ENCODE data around the gene H2BK1. TPM values are rescaled to one million over a fixed set of nuclear protein-coding genes. Genes with fewer than 3 reads are reported as not detected.

The H2BK1 gene
- total and polyA plus RNA-seq, 7 donors = 0.83 TPM; not detected in 6

DNA sequence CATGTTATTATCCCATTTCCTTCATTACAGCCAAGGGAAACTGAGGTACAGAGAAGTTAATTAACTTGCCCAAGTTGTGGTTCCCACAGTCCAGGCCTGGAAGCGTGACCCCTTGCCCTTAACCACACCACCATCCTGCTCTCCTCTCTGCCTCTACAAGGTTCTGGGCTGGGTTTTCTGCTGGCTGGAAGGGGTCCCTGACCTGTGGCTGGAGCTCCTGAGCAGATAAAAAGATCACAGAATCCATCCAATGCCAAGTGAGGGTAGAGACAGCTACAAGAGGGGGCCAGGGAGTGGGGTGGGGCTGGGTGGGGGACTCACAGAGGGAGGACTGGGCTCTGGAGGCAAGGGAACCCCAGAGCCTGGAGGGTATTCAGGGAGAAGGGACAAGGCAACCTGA lies 33.0 kb downstream of the H2BK1 start:
- peaks cover 28% of the 10 kb centered on the region for H3K4me1 ChIP-seq
- H3K4me3 ChIP-seq = no peak overlapping the region
- peaks cover 0 to 19% of the 10 kb centered on the region in 2 donors for H3K36me3 ChIP-seq (ENCODE audit: insufficient read depth in 1 of 2, low read depth in 1 of 2)
- WGBS, 3 donors = 71 to 80% (median 79%) methylated on average over 1 of the region's 1 CpG
- H3K27me3 ChIP-seq (ENCODE audit: insufficient read depth in 3 of 3, low read length in 2 of 3) = no peaks in the 10 kb centered on the region
- ATAC-seq (no peak), DNase-seq (peak in 1 of 2 donors; percentile 14)
- intact Hi-C loops (cut with DNase I) = no loop called here
- TF ChIP-seq, protein P1, sequence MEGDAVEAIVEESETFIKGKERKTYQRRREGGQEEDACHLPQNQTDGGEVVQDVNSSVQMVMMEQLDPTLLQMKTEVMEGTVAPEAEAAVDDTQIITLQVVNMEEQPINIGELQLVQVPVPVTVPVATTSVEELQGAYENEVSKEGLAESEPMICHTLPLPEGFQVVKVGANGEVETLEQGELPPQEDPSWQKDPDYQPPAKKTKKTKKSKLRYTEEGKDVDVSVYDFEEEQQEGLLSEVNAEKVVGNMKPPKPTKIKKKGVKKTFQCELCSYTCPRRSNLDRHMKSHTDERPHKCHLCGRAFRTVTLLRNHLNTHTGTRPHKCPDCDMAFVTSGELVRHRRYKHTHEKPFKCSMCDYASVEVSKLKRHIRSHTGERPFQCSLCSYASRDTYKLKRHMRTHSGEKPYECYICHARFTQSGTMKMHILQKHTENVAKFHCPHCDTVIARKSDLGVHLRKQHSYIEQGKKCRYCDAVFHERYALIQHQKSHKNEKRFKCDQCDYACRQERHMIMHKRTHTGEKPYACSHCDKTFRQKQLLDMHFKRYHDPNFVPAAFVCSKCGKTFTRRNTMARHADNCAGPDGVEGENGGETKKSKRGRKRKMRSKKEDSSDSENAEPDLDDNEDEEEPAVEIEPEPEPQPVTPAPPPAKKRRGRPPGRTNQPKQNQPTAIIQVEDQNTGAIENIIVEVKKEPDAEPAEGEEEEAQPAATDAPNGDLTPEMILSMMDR (IDR thresholded peaks at IDR 0.05) = no peak
- H3K9me3 ChIP-seq = no peaks in the 10 kb centered on the region
- H3K27ac ChIP-seq = peak overlapping the region; percentile 36

DNA sequence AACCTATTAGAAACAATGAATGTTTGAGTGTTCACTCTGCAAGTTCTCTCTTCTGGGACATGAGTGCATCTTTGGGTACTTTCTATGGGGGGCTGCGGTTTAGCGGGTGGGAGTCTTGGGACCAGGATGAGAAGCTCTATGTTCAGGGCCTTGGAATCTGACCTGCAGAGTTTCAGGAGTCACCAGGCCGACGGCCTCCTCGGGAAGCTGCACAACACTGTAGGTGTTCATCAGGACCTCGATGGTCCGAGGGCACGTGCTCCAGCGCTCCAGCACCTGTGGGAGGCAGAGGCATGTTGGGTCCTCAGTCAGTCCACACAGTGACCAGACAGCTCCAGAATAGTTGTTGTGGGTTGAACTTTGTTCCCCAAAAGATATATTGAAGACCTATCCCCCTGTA lies 33.9 kb downstream of the H2BK1 start:
- ATAC-seq = no peak
- intact Hi-C loops (cut with DNase I) = no loop called here
- Histone ChIP-seq H3K27ac (no peak overlapping the region), H3K9me3 (no peaks in the 10 kb centered on the region), H3K36me3 (ENCODE audit: insufficient read depth in 1 of 2, low read depth in 1 of 2) (peaks cover 0 to 19% of the 10 kb centered on the region in 2 donors), H3K4me1 (peaks cover 25% of the 10 kb centered on the region), H3K4me3 (no peak overlapping the region), H3K27me3 (ENCODE audit: insufficient read depth in 3 of 3, low read length in 2 of 3) (no peaks in the 10 kb centered on the region)
- TF ChIP-seq, protein P1 (IDR thresholded peaks at IDR 0.05) = no peak
- WGBS, 3 donors = 79 to 90% (median 86%) methylated on average over 9 of the region's 9 CpGs
- peak in 1 of 2 donors; percentile 30 for DNase-seq

DNA sequence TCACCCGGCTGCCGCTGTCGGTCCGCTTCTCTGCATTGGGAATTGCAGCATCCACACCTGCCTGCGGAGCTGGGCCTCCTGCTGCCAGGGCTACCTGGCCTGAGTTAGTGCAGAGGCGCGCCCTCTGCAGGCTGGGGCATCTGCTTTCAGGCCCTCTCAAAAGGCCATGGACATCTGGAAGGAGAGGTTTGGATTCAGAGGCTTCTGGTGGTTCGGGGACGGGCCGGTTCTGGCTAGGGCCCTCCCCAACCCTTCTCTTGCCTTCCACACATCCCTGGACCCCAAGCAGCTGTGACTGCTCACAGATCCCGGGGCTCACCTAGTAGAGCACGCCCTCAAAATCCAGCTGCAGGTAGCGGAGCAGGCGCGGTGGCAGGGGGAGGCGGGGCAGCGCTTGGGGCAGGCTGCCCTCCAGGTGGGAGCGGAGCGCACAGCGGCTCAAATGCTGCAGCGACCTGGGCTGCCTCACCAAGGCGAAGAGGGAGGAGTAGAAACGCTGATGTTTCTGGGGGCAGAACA lies 34.4 kb downstream of the H2BK1 start:
- intact Hi-C loops (cut with DNase I) = no loop called here
- Histone ChIP-seq H3K36me3 (ENCODE audit: insufficient read depth in 1 of 2, low read depth in 1 of 2) (peaks cover 0 to 16% of the 10 kb centered on the region in 2 donors), H3K27ac (no peak overlapping the region), H3K27me3 (ENCODE audit: insufficient read depth in 3 of 3, low read length in 2 of 3) (no peaks in the 10 kb centered on the region), H3K4me1 (peaks cover 25% of the 10 kb centered on the region), H3K9me3 (no peaks in the 10 kb centered on the region), H3K4me3 (no peak overlapping the region)
- ATAC-seq (no peak), DNase-seq (peak in 1 of 2 donors; percentile 34)
- 76 to 85% (median 76%) methylated on average over 23 of the region's 23 CpGs for WGBS, 3 donors
- TF ChIP-seq, protein P1 (IDR thresholded peaks at IDR 0.05) = no peak

DNA sequence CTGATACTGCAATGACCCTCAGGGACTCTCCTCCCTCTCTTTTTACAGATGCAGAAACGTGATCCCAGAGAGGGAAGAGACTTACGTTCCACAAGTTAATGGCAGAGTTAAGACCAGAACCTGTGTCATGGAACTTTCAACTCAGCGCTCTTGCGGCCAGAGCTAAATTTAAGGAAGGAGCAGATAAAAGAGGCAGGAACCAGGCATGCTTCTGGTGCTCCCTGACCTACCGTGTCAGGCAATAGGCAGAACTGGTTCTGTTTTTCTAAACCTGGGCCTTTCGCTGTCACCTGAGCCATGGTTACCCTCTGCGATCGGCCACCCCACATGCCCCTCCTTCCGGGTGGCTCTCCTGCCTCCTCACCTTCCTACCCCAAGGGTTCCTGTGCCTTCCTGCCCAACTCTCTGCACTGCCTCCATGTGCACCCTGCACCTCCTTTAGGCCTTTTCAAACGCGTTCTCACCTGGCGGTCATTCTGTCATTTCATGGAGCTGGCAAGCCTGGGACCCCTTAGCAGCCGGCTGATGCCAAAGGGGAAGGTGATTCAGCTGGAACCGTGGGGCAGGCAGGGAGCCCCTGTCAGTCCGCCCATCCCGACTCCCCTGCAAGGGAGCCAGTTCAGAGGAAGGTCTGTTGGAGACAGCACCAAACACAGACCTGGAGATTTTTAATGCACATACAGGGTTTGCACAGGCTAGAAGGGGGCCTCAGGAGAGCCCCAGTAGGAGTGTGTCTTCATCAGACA lies 35.1 kb downstream of the H2BK1 start:
- H3K27ac ChIP-seq = no peak overlapping the region
- peaks cover 0 to 12% of the 10 kb centered on the region in 2 donors for H3K36me3 ChIP-seq (ENCODE audit: insufficient read depth in 1 of 2, low read depth in 1 of 2)
- ATAC-seq (no peak), DNase-seq (peak in 1 of 2 donors; percentile 27)
- H3K4me1 ChIP-seq = peaks cover 25% of the 10 kb centered on the region
- H3K9me3 ChIP-seq = no peaks in the 10 kb centered on the region
- 63 to 77% (median 63%) methylated on average over 16 of the region's 16 CpGs for WGBS, 3 donors
- H3K4me3 ChIP-seq = no peak overlapping the region
- TF ChIP-seq, protein P1 (IDR thresholded peaks at IDR 0.05) = no peak
- intact Hi-C loops (cut with DNase I) = no loop called here
- no peaks in the 10 kb centered on the region for H3K27me3 ChIP-seq (ENCODE audit: insufficient read depth in 3 of 3, low read length in 2 of 3)

Measured in psoas muscle (tissue), 8 donors.